Measurements from ENCODE around the gene KASH5.

The KASH5 gene

GRCh38 chr19:49427855-49428546 lies 40.0 kb downstream of the KASH5 start:
- H3K4me3 ChIP-seq (ENCODE audit: low read depth, low read length), result no peak overlapping the region
- no peak for TF ChIP-seq CTCF (IDR thresholded peaks at IDR 0.05; ENCODE audit: control insufficient read depth, extremely low read depth, insufficient read depth)
- DNase-seq (ENCODE audit: low read depth), result no peak

GRCh38 chr19:49428547-49429451 lies 40.8 kb downstream of the KASH5 start:
- no peak for DNase-seq (ENCODE audit: low read depth)
- H3K4me3 ChIP-seq (ENCODE audit: low read depth, low read length), result no peak overlapping the region
- TF ChIP-seq CTCF (IDR thresholded peaks at IDR 0.05; ENCODE audit: control insufficient read depth, extremely low read depth, insufficient read depth), result no peak

- TF ChIP-seq CTCF (IDR thresholded peaks at IDR 0.05; ENCODE audit: control insufficient read depth, extremely low read depth, insufficient read depth), result no peak
- no peak for DNase-seq (ENCODE audit: low read depth)
- no peak overlapping the region for H3K4me3 ChIP-seq (ENCODE audit: low read depth, low read length)
Observed at GRCh38 chr19:49430172-49430677, 42.2 kb downstream of the KASH5 start.

- no peak for DNase-seq (ENCODE audit: low read depth)
- no peak for TF ChIP-seq CTCF (IDR thresholded peaks at IDR 0.05; ENCODE audit: control insufficient read depth, extremely low read depth, insufficient read depth)
- H3K4me3 ChIP-seq (ENCODE audit: low read depth, low read length), result no peak overlapping the region
Observed at GRCh38 chr19:49430678-49431329, 42.8 kb downstream of the KASH5 start.

GRCh38 chr19:49431330-49431749 lies 43.3 kb downstream of the KASH5 start:
- DNase-seq (ENCODE audit: low read depth), result no peak

More at GRCh38 chr19:49431330-49431749, 43.3 kb downstream of the KASH5 start:
- no peak overlapping the region for H3K4me3 ChIP-seq (ENCODE audit: low read depth, low read length)
- no peak for TF ChIP-seq CTCF (IDR thresholded peaks at IDR 0.05; ENCODE audit: control insufficient read depth, extremely low read depth, insufficient read depth)
